GM12878 (cell line): ENCODE measurements around the gene SUPT4H1. TPM values are rescaled to one million over a fixed set of nuclear protein-coding genes. Genes with fewer than 3 reads are reported as not detected.

ENCODE experiments used
- BACH1 ChIP-seq: fragments of 450-650 bp; IDR thresholded peaks from 2 replicates; pipeline ENCODE4 v1.6.1; 2017; ENCODE audit warnings: mild to moderate bottlenecking, borderline replicate concordance
- CBX5 ChIP-seq: sonication (generic); IDR thresholded peaks from 2 replicates; pipeline ENCODE4 v1.6.1; 2016; ENCODE audit warnings: low read depth, moderate library complexity, mild to moderate bottlenecking, inconsistent platforms
- ETV6 ChIP-seq, 2 experiments: fragments of 450-650 bp in 1 of 2; IDR thresholded peaks in 1 of 2; conservative IDR thresholded peaks in 1 of 2; 2 replicates each; pipeline ENCODE4 v1.6.1; 2014; ENCODE audit warnings: antibody characterized with exemption in 1 of 2, borderline replicate concordance in 1 of 2, low read depth in 1 of 2, mild to moderate bottlenecking in 1 of 2, moderate library complexity in 1 of 2
- HCFC1 ChIP-seq: fragments of 150-350 bp; IDR thresholded peaks from 2 replicates; pipeline ENCODE4 v1.6.1; 2014; ENCODE audit warnings: low read length
- KLF5 ChIP-seq: fragments of 450-650 bp; IDR thresholded peaks from 2 replicates; pipeline ENCODE4 v1.6.1; 2014; ENCODE audit warnings: mild to moderate bottlenecking; ENCODE audit not compliant: partially characterized antibody
- NFXL1 ChIP-seq: fragments of 450-650 bp; IDR thresholded peaks from 2 replicates; pipeline ENCODE4 v1.6.1; 2017; ENCODE audit warnings: antibody characterized with exemption, mild to moderate bottlenecking, borderline replicate concordance
- NFYA ChIP-seq: IDR thresholded peaks from 2 replicates; pipeline ENCODE4 v1.6.1; 2011; ENCODE audit warnings: low read depth, mild to moderate bottlenecking, low read length, improper control_type of control experiment, borderline replicate concordance
- PAX5 ChIP-seq: IDR thresholded peaks from 2 replicates; pipeline ENCODE4 v1.6.1; 2011; ENCODE audit warnings: low read depth, low read length, borderline replicate concordance
- SUPT20H ChIP-seq: IDR thresholded peaks from 2 replicates; pipeline ENCODE4 v1.6.1; 2011; ENCODE audit warnings: low read depth, mild to moderate bottlenecking, low read length, moderate library complexity, borderline replicate concordance; ENCODE audit not compliant: control insufficient read depth
- ZBTB33 ChIP-seq: fragments of 450-650 bp; IDR thresholded peaks from 2 replicates; pipeline ENCODE4 v1.6.1; 2017; ENCODE audit warnings: mild to moderate bottlenecking
- ZNF207 ChIP-seq: fragments of 450-650 bp; IDR thresholded peaks from 2 replicates; pipeline ENCODE4 v1.6.1; 2014; ENCODE audit warnings: antibody characterized with exemption, mild to moderate bottlenecking, borderline replicate concordance
- polyA plus RNA-seq, 11 experiments: library from polyadenylated mRNA; depleted of rRNA in 4 of 11; unstranded in 6 of 11; stranded (reverse) in 5 of 11; fragments of >200 nt; fragmentation: Nextera tagmentation in 4 of 11; fragmentation: Illumina TruSeq in 1 of 11; extraction: Ambion mirVana in 4 of 11; extraction: Trizol in 1 of 11; gene quantifications; 1 replicate in 1 of 11; 2 replicates in 10 of 11; pipeline versions ENCODE4 v1.2.1 to v1.2.3, GENCODE V29; 2011 to 2016; ENCODE audit warnings: inconsistent platforms in 2 of 11, missing spikeins in 2 of 11, low read depth in 1 of 11
- total RNA-seq, 4 experiments: library from RNA; depleted of rRNA in 3 of 4; stranded (reverse); fragments of >200 nt in 3 of 4; fragmentation: Illumina TruSeq in 1 of 4; extraction: Trizol in 1 of 4; gene quantifications; 2 replicates each; pipeline versions ENCODE4 v1.2.1 to v1.2.3, GENCODE V29; 2013 to 2021
- TF ChIP-seq, protein P1 (sequence below): fragments of 450-650 bp; IDR thresholded peaks from 2 replicates; pipeline ENCODE4 v1.6.1; 2017; ENCODE audit warnings: antibody characterized with exemption, mild to moderate bottlenecking, moderate library complexity
- TF ChIP-seq, protein P2 (sequence below): IDR thresholded peaks from 2 replicates; pipeline ENCODE4 v1.6.1; 2012; ENCODE audit warnings: low read length, inconsistent platforms
- TF ChIP-seq, protein P3 (sequence below): fragments of 450-650 bp; IDR thresholded peaks from 2 replicates; pipeline ENCODE4 v1.6.1; 2016; ENCODE audit warnings: mild to moderate bottlenecking, moderate library complexity, borderline replicate concordance
- TF ChIP-seq, protein P4 (sequence below): fragments of 450-650 bp; IDR thresholded peaks from 2 replicates; pipeline ENCODE4 v1.6.1; 2018; ENCODE audit warnings: mild to moderate bottlenecking, low read depth, moderate library complexity; ENCODE audit not compliant: partially characterized antibody

The SUPT4H1 gene
- total and polyA plus RNA-seq, 10 of the 15 experiments (the other 5 are each of a cell fraction or from before 2014, with no cell fraction given), result 83.8 to 293 (median 128) TPM

DNA sequence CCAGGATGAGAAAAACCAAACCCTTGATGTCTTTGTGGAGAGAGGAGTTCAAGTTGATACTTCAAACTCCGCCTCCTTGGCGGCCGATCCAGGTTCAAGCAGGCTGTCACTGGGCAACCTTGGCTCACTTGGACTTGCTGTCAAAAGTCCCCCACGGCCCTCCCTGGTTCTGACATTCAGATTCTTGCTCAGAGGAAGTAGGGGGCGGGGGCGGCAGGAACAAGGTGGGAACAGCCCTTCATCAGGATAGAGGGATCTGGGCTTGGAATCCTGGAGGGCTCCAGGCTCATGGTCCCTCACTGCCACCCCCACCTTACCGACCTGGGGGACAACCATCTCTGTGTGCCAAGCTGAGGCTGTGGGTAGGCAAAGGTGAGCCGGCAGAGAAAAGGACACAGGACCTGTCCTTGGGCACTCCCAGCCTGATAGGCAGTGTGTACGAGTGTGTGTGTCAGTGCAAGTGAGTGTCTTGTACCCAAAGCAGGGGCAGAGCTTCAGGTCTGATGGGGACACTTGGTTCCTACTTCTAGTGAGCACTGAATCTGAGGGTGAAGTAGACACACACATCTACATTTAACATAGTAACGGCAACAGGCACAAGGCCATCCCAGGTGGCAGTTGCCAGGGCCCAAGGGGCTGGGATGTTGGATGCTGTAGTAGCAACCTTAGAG, 16.8 kb downstream of the SUPT4H1 start (continued):
- TF ChIP-seq ETV6 (conservative IDR thresholded peaks at IDR 0.05 in 1 of 2, IDR thresholded peaks at IDR 0.05 in 1 of 2; ENCODE audit: borderline replicate concordance in 1 of 2, low read depth in 1 of 2) (0 out of 4 replicates have a peak, but pooled peaks of 1 of the 2 experiments have one; percentile 33), NFYA (no peak), NFXL1 (no peak), CBX5 (no peak), HCFC1 (no peak), KLF5 (no peak), ZBTB33 (no peak), BACH1 (no peak; the same call in 1 of the 2 replicates), SUPT20H (no peak), PAX5 (peak; percentile 26; the same call in 1 of the 2 replicates), ZNF207 (no peak)
- TF ChIP-seq, protein P1, sequence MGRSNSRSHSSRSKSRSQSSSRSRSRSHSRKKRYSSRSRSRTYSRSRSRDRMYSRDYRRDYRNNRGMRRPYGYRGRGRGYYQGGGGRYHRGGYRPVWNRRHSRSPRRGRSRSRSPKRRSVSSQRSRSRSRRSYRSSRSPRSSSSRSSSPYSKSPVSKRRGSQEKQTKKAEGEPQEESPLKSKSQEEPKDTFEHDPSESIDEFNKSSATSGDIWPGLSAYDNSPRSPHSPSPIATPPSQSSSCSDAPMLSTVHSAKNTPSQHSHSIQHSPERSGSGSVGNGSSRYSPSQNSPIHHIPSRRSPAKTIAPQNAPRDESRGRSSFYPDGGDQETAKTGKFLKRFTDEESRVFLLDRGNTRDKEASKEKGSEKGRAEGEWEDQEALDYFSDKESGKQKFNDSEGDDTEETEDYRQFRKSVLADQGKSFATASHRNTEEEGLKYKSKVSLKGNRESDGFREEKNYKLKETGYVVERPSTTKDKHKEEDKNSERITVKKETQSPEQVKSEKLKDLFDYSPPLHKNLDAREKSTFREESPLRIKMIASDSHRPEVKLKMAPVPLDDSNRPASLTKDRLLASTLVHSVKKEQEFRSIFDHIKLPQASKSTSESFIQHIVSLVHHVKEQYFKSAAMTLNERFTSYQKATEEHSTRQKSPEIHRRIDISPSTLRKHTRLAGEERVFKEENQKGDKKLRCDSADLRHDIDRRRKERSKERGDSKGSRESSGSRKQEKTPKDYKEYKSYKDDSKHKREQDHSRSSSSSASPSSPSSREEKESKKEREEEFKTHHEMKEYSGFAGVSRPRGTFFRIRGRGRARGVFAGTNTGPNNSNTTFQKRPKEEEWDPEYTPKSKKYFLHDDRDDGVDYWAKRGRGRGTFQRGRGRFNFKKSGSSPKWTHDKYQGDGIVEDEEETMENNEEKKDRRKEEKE, result no peak
- TF ChIP-seq, protein P2, sequence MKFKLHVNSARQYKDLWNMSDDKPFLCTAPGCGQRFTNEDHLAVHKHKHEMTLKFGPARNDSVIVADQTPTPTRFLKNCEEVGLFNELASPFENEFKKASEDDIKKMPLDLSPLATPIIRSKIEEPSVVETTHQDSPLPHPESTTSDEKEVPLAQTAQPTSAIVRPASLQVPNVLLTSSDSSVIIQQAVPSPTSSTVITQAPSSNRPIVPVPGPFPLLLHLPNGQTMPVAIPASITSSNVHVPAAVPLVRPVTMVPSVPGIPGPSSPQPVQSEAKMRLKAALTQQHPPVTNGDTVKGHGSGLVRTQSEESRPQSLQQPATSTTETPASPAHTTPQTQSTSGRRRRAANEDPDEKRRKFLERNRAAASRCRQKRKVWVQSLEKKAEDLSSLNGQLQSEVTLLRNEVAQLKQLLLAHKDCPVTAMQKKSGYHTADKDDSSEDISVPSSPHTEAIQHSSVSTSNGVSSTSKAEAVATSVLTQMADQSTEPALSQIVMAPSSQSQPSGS, result no peak
- TF ChIP-seq, protein P3, sequence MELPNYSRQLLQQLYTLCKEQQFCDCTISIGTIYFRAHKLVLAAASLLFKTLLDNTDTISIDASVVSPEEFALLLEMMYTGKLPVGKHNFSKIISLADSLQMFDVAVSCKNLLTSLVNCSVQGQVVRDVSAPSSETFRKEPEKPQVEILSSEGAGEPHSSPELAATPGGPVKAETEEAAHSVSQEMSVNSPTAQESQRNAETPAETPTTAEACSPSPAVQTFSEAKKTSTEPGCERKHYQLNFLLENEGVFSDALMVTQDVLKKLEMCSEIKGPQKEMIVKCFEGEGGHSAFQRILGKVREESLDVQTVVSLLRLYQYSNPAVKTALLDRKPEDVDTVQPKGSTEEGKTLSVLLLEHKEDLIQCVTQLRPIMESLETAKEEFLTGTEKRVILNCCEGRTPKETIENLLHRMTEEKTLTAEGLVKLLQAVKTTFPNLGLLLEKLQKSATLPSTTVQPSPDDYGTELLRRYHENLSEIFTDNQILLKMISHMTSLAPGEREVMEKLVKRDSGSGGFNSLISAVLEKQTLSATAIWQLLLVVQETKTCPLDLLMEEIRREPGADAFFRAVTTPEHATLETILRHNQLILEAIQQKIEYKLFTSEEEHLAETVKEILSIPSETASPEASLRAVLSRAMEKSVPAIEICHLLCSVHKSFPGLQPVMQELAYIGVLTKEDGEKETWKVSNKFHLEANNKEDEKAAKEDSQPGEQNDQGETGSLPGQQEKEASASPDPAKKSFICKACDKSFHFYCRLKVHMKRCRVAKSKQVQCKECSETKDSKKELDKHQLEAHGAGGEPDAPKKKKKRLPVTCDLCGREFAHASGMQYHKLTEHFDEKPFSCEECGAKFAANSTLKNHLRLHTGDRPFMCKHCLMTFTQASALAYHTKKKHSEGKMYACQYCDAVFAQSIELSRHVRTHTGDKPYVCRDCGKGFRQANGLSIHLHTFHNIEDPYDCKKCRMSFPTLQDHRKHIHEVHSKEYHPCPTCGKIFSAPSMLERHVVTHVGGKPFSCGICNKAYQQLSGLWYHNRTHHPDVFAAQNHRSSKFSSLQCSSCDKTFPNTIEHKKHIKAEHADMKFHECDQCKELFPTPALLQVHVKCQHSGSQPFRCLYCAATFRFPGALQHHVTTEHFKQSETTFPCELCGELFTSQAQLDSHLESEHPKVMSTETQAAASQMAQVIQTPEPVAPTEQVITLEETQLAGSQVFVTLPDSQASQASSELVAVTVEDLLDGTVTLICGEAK, result 0 out of 2 replicates have a peak, but pooled peaks have one; percentile 10
- TF ChIP-seq, protein P4, sequence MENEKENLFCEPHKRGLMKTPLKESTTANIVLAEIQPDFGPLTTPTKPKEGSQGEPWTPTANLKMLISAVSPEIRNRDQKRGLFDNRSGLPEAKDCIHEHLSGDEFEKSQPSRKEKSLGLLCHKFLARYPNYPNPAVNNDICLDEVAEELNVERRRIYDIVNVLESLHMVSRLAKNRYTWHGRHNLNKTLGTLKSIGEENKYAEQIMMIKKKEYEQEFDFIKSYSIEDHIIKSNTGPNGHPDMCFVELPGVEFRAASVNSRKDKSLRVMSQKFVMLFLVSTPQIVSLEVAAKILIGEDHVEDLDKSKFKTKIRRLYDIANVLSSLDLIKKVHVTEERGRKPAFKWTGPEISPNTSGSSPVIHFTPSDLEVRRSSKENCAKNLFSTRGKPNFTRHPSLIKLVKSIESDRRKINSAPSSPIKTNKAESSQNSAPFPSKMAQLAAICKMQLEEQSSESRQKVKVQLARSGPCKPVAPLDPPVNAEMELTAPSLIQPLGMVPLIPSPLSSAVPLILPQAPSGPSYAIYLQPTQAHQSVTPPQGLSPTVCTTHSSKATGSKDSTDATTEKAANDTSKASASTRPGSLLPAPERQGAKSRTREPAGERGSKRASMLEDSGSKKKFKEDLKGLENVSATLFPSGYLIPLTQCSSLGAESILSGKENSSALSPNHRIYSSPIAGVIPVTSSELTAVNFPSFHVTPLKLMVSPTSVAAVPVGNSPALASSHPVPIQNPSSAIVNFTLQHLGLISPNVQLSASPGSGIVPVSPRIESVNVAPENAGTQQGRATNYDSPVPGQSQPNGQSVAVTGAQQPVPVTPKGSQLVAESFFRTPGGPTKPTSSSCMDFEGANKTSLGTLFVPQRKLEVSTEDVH, result no peak
